Mesenchymal stem cell (in vitro differentiated cells and primary cell): ENCODE data around the gene PLD1.

Experiments used
- DNase-seq: peaks from one replicate; pipeline ENCODE4 v3.0.0-alpha.2; 2013
- H2AFZ ChIP-seq: one replicate; pipeline ENCODE4 v1.6.1; 2013; ENCODE audit warnings: low read depth, mild to moderate bottlenecking, control low read depth, inconsistent platforms, low read length, moderate library complexity
- H2AK5ac ChIP-seq: 2 replicates; pipeline ENCODE4 v1.6.1; 2013; ENCODE audit warnings: low read length, moderate library complexity, mild to moderate bottlenecking, inconsistent platforms; ENCODE audit not compliant: severe bottlenecking
- H2BK120ac ChIP-seq: one replicate; pipeline ENCODE4 v1.6.1; 2013; ENCODE audit warnings: low read depth, mild to moderate bottlenecking, inconsistent platforms, low read length, moderate library complexity
- H2BK12ac ChIP-seq, 2 experiments: one replicate each; pipeline ENCODE4 v1.6.1; 2013; ENCODE audit warnings: inconsistent platforms in 2 of 2, low read length in 2 of 2, mild to moderate bottlenecking in 2 of 2, moderate library complexity in 2 of 2, control low read depth in 1 of 2
- H2BK15ac ChIP-seq: one replicate; pipeline ENCODE4 v1.6.1; 2013; ENCODE audit warnings: mild to moderate bottlenecking, low read depth, inconsistent platforms; ENCODE audit not compliant: poor library complexity, severe bottlenecking
- H2BK5ac ChIP-seq: 2 replicates; pipeline ENCODE4 v1.6.1; 2013; ENCODE audit warnings: low read depth, mild to moderate bottlenecking, low read length, control low read depth, inconsistent platforms; ENCODE audit not compliant: poor library complexity, severe bottlenecking
- H3K14ac ChIP-seq, 2 experiments: one replicate each; pipeline ENCODE4 v1.6.1; 2013; ENCODE audit warnings: inconsistent platforms in 2 of 2, low read length in 2 of 2, control low read depth in 1 of 2, mild to moderate bottlenecking in 1 of 2, moderate library complexity in 1 of 2
- H3K18ac ChIP-seq, 2 experiments: one replicate each; pipeline ENCODE4 v1.6.1; 2013; ENCODE audit warnings: inconsistent platforms in 2 of 2, low read length in 2 of 2, control low read depth in 1 of 2, low read depth in 1 of 2, mild to moderate bottlenecking in 1 of 2
- H3K23ac ChIP-seq, 2 experiments: one replicate each; pipeline ENCODE4 v1.6.1; 2013; ENCODE audit warnings: inconsistent platforms in 2 of 2, low read length in 2 of 2, mild to moderate bottlenecking in 2 of 2, moderate library complexity in 2 of 2, control low read depth in 1 of 2
- H3K27ac ChIP-seq: 2 replicates; pipeline ENCODE4 v1.5.1; 2013; ENCODE audit warnings: mild to moderate bottlenecking, moderate library complexity, low read length, control low read depth, inconsistent platforms; ENCODE audit not compliant: poor library complexity, severe bottlenecking
- H3K27me3 ChIP-seq, 2 experiments: 2 replicates each; pipeline versions ENCODE4 v1.6.1 to v1.7.0; 2013; ENCODE audit warnings: low read length in 2 of 2, mild to moderate bottlenecking in 2 of 2, moderate library complexity in 2 of 2, control low read depth in 1 of 2, inconsistent platforms in 1 of 2; ENCODE audit not compliant: control insufficient read depth in 1 of 2, insufficient read depth in 1 of 2
- H3K36me3 ChIP-seq, 2 experiments: 2 replicates each; pipeline versions ENCODE4 v1.6.1 to v1.7.0; 2013; ENCODE audit warnings: low read length in 2 of 2, control low read depth in 1 of 2, inconsistent platforms in 1 of 2, low read depth in 1 of 2, mild to moderate bottlenecking in 1 of 2; ENCODE audit not compliant: insufficient read depth in 2 of 2, control insufficient read depth in 1 of 2
- H3K4ac ChIP-seq, 2 experiments: one replicate each; pipeline ENCODE4 v1.6.1; 2013; ENCODE audit warnings: inconsistent platforms in 2 of 2, low read length in 2 of 2, mild to moderate bottlenecking in 2 of 2, moderate library complexity in 2 of 2, control low read depth in 1 of 2, low read depth in 1 of 2
- H3K4me1 ChIP-seq: 2 replicates; pipeline ENCODE4 v1.6.1; 2013; ENCODE audit warnings: low read depth, low read length, control low read depth; ENCODE audit not compliant: control insufficient read depth, insufficient read depth
- H3K4me2 ChIP-seq: 2 replicates; pipeline ENCODE4 v1.6.1; 2013; ENCODE audit warnings: low read length, mild to moderate bottlenecking, inconsistent platforms; ENCODE audit not compliant: poor library complexity, severe bottlenecking
- H3K4me3 ChIP-seq, 2 experiments: 2 replicates each; pipeline versions ENCODE4 v1.5.1 to v1.7.0; 2013; ENCODE audit warnings: low read length in 2 of 2, mild to moderate bottlenecking in 2 of 2, control low read depth in 1 of 2, low read depth in 1 of 2; ENCODE audit not compliant: insufficient read depth in 1 of 2
- H3K79me1 ChIP-seq: replicated peaks from 2 replicates; pipeline ENCODE4 v1.6.1; 2013; ENCODE audit warnings: mild to moderate bottlenecking, control low read depth, low read length, inconsistent platforms; ENCODE audit not compliant: poor library complexity, severe bottlenecking
- H3K9ac ChIP-seq: 2 replicates; pipeline ENCODE4 v1.7.0; 2013; ENCODE audit warnings: mild to moderate bottlenecking, low read length, moderate library complexity
- H3K9me3 ChIP-seq: 2 replicates; pipeline ENCODE4 v1.7.0; 2013; ENCODE audit warnings: mild to moderate bottlenecking, low read length; ENCODE audit not compliant: control insufficient read depth
- H4K8ac ChIP-seq: one replicate; pipeline ENCODE4 v1.6.1; 2013; ENCODE audit warnings: inconsistent platforms, mild to moderate bottlenecking, low read length, moderate library complexity
- H4K91ac ChIP-seq: one replicate; pipeline ENCODE4 v1.6.1; 2013; ENCODE audit warnings: mild to moderate bottlenecking, low read length, inconsistent platforms
- WGBS: methylation state at CpG from one replicate; pipeline ENCODE4 v1.1.7; 2013; ENCODE audit warnings: mixed read lengths; 5-methylcytosine and 5-hydroxymethylcytosine counted together

The PLD1 gene

GRCh38 chr3:171765511-171765887 lies 44.8 kb downstream of the PLD1 start:
- no peak overlapping the region for H3K4ac ChIP-seq
- no peaks in the 10 kb centered on the region for H3K27me3 ChIP-seq
- no peaks in the 10 kb centered on the region for H3K9me3 ChIP-seq
- no peak overlapping the region for H4K91ac ChIP-seq
- H2BK120ac ChIP-seq: no peak overlapping the region
- no peak overlapping the region for H3K4me3 ChIP-seq
- no peak overlapping the region for H2BK12ac ChIP-seq
- no peak overlapping the region for H3K14ac ChIP-seq
- H2BK5ac ChIP-seq: no peak overlapping the region
- no peak overlapping the region for H4K8ac ChIP-seq
- DNase-seq: no peak
- H3K27ac ChIP-seq: no peak overlapping the region
- H3K4me2 ChIP-seq: no peak overlapping the region
- no peak overlapping the region for H3K9ac ChIP-seq
- no peak overlapping the region for H2AK5ac ChIP-seq
- peaks cover 31% of the 10 kb centered on the region for H3K79me1 ChIP-seq
- H2BK15ac ChIP-seq: no peak overlapping the region
- no peaks in the 10 kb centered on the region for H3K36me3 ChIP-seq
- H2AFZ ChIP-seq: no peak overlapping the region
- no peaks in the 10 kb centered on the region for H3K4me1 ChIP-seq
- H3K23ac ChIP-seq: no peak overlapping the region
- 92% methylated on average over 5 of the region's 5 CpGs for WGBS
- no peak overlapping the region for H3K18ac ChIP-seq

- no peak overlapping the region for H2BK5ac ChIP-seq
- no peak for DNase-seq
- no peak overlapping the region for H3K4me2 ChIP-seq
- H2AK5ac ChIP-seq: no peak overlapping the region
- H3K18ac ChIP-seq: no peak overlapping the region
- peaks cover 27% of the 10 kb centered on the region for H3K79me1 ChIP-seq
- no peaks in the 10 kb centered on the region for H3K36me3 ChIP-seq
- H3K9ac ChIP-seq: no peak overlapping the region
- no peak overlapping the region for H2BK12ac ChIP-seq
- no peak overlapping the region for H4K8ac ChIP-seq
- H3K4ac ChIP-seq: no peak overlapping the region
- H3K4me3 ChIP-seq: no peak overlapping the region
- H3K9me3 ChIP-seq: no peaks in the 10 kb centered on the region
- WGBS: no CpG with 5 or more reads among the region's 2 CpGs
- no peaks in the 10 kb centered on the region for H3K27me3 ChIP-seq
- no peaks in the 10 kb centered on the region for H3K4me1 ChIP-seq
- H3K27ac ChIP-seq: no peak overlapping the region
- H4K91ac ChIP-seq: no peak overlapping the region
- no peak overlapping the region for H3K14ac ChIP-seq
- H3K23ac ChIP-seq: no peak overlapping the region
- H2AFZ ChIP-seq: no peak overlapping the region
- no peak overlapping the region for H2BK120ac ChIP-seq
- H2BK15ac ChIP-seq: no peak overlapping the region
Measured at GRCh38 chr3:171763392-171763791, 46.9 kb downstream of the PLD1 start.

GRCh38 chr3:171760477-171760876 lies 49.8 kb downstream of the PLD1 start:
- Histone ChIP-seq H2BK120ac (no peak overlapping the region), H3K27ac (no peak overlapping the region), H3K4me3 (no peak overlapping the region), H3K4ac (no peak overlapping the region), H3K9ac (no peak overlapping the region), H3K23ac (no peak overlapping the region), H4K91ac (no peak overlapping the region), H3K36me3 (no peaks in the 10 kb centered on the region), H2BK15ac (no peak overlapping the region), H2BK5ac (no peak overlapping the region), H2AK5ac (no peak overlapping the region), H3K4me2 (no peak overlapping the region), H3K18ac (no peak overlapping the region), H2BK12ac (no peak overlapping the region), H3K14ac (no peak overlapping the region), H4K8ac (no peak overlapping the region), H3K9me3 (no peaks in the 10 kb centered on the region), H3K79me1 (peaks cover 23% of the 10 kb centered on the region), H3K27me3 (no peaks in the 10 kb centered on the region), H2AFZ (no peak overlapping the region), H3K4me1 (no peaks in the 10 kb centered on the region)
- no peak for DNase-seq
- WGBS: 92% methylated on average over 2 of the region's 2 CpGs

- Histone ChIP-seq H2BK15ac (no peak overlapping the region), H3K4me2 (no peak overlapping the region), H2AFZ (no peak overlapping the region), H4K91ac (no peak overlapping the region), H2BK120ac (no peak overlapping the region), H3K4me1 (peaks cover 2% of the 10 kb centered on the region), H3K23ac (no peak overlapping the region), H3K4me3 (no peak overlapping the region), H3K27me3 (no peaks in the 10 kb centered on the region), H3K79me1 (peaks cover 26% of the 10 kb centered on the region), H2BK5ac (no peak overlapping the region), H3K4ac (no peak overlapping the region), H3K9me3 (no peaks in the 10 kb centered on the region), H3K36me3 (no peaks in the 10 kb centered on the region), H2BK12ac (no peak overlapping the region), H3K9ac (no peak overlapping the region), H4K8ac (no peak overlapping the region), H2AK5ac (no peak overlapping the region), H3K27ac (no peak overlapping the region), H3K14ac (no peak overlapping the region), H3K18ac (no peak overlapping the region)
- no peak for DNase-seq
- 99% methylated on average over 3 of the region's 3 CpGs for WGBS
Measured at GRCh38 chr3:171758109-171758508, 52.2 kb downstream of the PLD1 start.
